ENCODE measurements around the gene UBE2R2.

The UBE2R2 gene

DNA sequence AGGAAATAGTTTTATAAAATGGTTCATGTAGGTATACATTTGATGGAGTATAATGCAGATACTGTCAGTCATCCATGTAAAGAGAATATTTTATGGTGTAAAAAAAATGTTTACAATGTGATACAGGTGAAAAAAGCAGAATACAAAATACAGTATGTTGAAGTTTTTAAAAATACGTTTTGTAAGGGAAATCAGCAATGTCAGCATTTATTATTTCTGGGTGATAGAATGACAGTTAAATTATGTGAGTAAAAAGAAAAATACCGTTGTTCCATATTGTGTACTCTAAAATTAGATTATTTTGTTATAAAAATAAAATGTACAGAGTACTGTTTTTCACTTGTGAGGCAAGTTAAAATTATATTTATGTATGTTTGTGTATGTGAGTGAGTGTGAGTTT is 69.0 kb downstream of the UBE2R2 start:
- no peak for DNase-seq

GRCh38 chr9:33893861-33894260 is 76.9 kb downstream of the UBE2R2 start:
- no peak for DNase-seq

DNA sequence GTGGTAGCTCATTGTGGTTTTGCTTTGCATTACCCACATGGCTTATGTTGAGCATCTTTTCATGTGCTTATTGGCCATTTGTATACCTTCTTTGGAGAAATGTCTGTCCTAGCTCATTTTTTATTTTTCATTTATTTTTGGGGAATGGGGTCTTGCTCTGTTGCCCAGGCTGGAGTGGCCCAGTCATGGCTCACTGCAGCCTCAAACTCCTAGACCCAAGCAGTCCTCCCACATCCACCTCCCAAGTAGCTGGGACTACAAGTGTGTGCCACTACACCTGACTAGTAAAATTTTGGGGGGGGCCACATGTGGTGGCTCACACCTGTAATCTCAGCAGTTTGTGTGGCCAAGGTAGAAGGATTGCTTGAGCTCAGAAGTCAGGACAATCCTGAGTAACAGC is 77.4 kb downstream of the UBE2R2 start:
- no peak for DNase-seq

GRCh38 chr9:33903157-33903780 is 86.3 kb downstream of the UBE2R2 start:
- no peak for DNase-seq

GRCh38 chr9:33905137-33905536 is 88.2 kb downstream of the UBE2R2 start:
- no peak for DNase-seq

DNA sequence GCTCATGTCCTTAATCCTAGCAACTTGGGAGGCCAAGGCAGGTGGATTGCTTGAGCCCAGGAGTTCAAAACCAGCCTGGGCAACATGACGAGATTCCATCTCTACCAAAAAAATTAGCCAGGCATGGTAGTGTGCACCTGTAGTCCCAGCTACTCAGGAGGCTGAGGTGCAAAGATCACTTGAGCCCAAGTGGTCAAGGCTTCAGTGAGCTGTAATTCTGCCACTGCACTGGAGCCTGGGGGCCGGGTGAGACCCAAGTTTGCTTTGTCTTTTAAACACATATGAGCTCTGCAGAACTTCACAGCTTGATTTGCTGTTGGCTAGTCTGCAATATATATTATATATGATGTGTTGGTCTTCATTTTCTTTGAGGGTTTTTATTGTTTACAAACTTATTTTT is 89.8 kb downstream of the UBE2R2 start:
- DNase-seq, result no peak

- no peak for DNase-seq
These were observed 90.4 kb downstream of the UBE2R2 start for GRCh38 chr9:33907347-33907746.

DNA sequence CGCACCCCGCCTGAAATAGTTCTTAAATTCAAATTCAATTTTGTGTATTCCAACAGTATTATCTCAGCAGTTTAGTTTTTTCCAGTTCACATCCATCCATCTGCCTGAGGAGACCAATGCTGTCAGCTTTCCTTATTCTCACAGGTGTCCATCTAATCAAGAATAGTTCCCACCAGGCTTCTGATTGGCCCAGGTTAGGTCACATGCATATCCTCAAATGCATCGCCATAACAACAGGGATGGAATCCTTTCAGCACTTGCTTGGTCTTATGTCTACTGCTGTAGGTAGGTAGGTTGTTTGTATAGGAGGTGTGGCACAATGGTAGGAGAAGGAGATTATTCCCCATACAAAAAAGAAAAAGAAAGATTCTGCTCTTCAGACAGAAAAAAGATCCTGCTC is 91.2 kb downstream of the UBE2R2 start:
- DNase-seq, result no peak

DNA sequence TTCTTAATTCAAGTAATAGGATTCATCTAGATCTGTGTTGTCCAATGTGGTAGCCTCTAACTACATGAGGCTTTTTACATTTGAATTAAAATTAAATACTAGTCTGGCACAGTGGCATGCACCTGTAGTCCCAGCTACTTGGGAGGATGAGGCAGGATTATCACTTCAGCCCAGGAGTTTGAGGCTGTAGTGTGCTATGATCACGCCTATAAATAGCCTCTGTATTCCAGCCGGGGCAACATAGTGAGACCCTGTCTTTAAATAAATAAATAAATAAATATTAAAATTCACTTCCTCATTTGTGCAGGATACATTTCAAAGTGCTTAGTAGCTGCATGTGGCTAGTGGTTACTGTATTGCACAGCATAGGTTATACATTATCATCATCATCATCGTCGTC is 91.8 kb downstream of the UBE2R2 start:
- DNase-seq, result no peak

DNA sequence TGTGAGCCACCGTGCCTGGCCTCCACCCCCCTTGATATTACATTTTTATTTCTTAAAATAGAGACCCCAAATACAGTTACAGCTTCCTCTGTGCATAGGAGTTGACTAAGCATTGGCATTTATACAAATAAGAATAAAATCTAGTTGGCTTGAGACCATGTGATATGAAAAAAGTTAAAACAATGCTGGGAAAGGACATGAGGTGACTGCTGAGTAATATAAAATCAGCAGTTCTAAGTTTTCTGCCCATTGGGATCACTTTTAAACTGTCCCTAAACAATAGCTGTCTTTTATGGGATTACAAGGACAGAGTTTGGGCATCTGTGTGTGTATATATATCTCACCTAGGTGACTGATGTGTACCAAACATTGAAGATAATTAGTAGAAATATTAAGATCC is 96.6 kb downstream of the UBE2R2 start:
- DNase-seq, result no peak

DNA sequence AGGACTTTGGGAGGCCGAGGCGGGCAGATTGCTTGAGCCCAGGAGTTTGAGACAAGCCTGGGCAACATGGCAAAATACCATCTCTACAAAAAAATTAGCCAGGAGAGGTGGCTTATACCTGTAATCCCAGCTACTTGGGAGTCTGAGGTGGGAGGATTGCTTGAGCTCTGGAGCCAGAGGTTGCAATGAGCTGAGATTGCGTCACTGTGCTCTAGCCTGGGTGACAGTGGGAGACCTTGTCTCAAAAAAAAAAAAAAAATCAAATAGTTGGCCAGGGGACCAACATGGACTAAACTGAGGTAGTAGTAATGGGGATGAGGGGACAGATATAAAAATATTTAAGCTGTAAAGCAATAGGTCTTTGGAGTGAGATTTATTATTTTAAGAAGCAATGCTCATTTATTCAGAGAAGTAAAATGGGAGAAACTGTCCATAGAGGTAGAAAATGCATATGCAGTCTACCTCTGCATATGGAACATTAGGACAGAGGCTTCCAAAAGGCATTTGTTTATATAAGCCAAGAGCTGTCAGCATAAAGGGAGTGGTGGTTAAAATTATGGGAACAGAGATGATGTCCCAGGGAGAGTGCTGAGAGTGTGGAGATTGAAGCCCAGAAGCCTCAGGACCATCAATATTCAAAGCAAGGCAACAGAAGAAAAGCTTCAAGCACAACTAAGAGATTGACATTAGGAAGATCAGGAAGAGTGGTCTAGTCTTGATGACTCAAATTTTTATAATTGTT is 98.1 kb downstream of the UBE2R2 start:
- DNase-seq, result no peak

DNA sequence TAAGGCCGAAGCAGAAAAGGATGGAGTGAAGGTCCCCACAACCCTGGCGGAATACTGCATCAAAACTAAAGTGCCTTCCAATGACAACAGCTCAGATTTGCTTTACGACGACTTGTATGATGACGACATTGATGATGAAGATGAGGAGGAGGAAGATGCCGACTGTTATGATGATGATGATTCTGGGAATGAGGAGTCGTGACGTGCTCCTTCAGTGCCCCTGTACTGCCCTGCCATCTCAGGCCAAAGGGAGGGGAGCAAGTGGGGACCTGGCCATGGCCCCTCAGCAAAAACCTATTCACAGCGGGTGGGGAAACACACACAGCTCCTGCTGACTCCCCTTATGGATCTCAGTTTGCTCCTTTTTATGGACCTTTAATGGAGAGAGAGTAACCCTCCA is 100.1 kb downstream of the UBE2R2 start:
- DNase-seq, result no peak

DNA sequence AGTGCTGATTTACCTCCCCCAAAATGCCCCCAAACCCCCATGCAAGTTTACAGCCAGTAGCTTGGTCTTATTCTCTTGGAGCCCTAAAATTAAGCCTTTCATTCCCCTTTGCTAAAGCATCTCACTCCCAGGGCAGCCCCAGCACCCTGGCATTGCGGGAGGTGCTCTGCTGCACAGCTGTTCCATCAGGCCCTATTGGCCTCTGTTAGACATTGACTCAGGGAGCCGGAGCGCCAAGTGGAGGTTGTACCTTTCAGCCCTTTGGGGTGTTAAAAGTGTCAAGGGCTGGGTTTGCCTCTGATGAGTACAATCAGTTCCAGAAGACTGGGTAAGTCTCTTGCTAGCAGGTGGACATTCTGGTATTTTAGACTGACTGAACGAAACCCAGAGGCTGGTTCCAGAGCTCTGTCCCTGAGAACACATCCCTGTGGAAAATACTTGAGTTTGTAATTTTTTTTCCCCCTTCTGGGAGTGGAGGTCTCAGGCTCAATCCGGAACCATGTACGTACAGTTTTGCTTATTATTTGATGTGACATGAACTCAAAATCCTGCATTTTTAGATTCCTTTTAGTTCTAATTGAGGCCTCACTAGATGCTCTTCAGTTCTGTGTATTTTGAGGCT is 102.4 kb downstream of the UBE2R2 start:
- no peak for DNase-seq

DNA sequence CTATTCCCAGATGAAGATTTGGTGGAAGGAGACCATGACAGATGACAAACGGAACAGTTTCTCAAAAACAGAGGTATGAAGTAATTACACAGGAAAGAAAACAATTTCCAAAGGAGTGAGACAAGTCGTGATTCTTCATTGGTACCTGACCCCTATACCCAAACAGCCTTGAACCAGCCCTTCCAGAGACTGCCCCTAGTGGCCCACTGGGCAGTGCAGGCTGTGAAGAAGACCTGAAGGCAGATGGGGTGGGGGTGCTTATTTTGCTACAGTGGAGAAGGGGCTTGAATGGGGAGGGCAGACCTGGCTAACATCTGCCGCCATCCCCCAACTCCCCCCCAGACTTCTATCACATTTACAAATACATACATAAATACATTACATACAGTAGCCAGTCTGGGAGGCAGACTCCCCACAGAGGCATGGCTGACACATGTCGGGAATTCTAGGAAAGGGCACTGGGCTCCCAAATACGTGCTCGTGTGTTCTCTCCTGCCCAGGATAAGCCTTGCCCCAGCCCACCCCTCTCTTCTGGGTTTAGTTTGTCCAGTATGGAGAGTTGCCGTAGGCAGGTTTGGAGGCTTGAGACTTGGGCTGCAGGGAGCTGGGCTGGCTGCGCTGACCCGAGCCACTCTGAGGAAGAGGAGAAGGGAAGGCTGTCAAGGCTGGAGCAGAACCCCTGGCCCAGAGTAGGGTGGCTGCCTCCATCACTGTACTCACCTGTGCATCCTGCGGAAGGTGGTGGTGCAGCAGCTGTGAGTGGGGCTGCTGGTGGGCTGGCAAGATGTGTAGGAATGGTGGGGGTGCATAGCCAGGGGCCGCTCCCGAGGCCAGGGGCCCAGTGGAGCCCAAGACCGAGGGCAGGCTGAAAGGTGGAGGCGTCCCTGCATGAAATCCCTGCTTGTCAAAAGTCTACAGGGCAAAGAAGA is 105.3 kb downstream of the UBE2R2 start:
- no peak for DNase-seq

- no peak for DNase-seq
These were observed 106.1 kb downstream of the UBE2R2 start for GRCh38 chr9:33923079-33923478.

DNA sequence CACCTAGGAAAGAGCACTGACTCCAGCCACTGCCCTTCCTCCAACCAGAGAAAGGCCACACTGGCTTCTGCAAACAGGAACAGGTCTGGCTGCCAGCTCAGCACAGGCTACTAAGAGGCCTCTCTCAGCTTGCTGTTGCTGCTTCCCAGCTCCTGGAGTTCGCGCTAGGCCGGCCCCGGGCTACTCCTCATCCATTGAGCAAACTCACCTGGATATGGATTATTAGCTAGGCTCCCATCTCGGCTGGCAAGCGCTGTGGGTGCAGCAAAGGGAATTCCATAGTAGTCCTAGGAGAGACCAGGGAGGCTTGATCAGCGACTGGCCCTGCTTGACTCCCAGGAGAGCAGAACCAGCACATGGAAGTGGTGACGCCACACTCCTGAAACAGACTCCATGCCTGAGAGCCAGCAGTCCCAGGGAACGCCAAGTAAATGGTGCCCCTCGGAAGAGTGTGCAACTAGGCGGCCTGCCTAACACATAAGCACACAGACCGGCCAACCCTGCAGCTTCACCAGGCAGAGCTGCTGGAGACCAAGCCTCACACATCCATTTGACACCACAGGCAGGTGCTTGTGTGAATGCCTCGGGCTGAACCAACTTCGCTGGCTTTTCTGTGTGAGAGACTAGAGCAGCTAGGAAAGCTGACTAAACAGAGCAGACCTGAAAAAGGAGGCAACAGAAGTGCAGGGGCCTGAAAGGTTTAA is 107.2 kb downstream of the UBE2R2 start:
- no peak for DNase-seq

DNA sequence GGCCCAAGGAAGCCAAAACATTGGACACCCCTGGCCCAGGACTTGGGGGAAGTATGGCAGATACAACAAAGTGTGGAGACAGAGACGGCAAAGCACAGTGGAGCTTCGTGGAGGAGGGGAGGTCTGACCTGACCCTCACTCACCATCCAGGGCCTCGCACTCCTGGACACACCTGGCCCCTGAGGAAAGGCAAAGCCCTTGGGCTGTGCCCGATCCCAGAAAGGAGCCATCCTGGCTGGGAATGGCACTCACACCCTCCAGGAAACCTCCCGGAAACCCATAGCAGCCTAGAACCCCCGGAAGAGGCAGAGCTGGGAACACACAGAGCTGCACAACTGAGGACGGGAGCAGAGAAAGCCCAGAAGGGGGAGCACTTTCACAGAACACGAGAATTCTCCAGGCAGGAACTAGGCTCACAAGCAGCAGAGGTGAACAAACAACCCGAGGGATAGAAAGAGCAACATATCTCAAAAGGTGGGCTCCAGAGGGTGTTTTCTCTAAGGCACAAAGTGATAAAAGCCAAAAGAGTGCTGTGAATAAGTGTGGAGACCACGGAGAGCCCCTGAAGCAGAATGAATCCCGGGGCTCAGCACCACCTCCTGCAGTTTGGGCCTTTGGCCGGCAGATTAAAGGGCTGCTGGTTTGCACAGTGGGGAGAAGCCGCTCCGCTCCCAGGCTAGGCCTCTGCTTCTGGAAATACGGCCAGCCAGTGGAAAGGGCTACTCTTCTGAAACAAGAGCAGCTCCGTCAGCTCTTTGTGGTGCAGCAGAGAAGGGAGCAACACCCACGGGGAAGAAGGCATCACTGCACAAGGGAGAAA is 108.2 kb downstream of the UBE2R2 start:
- no peak for DNase-seq

DNA sequence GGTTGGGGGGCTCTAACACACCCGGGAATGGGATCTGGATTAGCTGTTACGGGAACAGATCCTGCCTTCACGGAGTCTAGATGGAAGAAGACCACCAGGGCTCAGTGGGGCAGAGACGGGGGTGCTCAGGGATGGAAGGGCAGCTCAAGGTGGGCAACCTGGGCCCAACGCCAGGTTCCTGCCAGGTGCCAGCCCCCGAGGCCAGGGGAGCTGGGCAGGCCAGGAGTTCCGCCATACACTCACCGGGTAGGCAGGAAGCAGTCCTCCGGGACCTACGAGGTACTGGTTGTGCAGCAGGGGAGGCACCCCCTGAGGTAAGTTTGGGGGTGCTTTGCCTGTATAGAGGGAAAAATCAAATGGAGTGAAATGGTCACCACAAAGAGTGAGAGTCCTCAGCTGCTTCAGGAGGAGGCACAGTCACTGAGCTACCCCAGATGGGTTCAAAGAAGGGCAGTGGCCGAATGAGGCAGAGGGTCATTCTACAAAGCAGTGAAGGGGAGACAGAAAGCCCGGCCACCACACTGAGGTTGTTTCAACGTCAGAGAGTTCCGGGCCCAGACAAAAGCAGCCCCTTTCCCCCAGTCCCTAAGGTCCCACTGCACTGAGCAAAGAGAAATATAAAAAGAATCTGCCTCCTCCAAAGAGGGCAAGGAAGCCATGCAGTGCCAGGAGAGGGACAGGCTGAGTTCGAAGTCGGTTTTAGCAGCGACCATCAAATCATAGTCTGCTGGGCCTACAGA is 110.0 kb downstream of the UBE2R2 start:
- no peak for DNase-seq

- DNase-seq, result no peak
These were observed 110.7 kb downstream of the UBE2R2 start for GRCh38 chr9:33927694-33928093.

DNA sequence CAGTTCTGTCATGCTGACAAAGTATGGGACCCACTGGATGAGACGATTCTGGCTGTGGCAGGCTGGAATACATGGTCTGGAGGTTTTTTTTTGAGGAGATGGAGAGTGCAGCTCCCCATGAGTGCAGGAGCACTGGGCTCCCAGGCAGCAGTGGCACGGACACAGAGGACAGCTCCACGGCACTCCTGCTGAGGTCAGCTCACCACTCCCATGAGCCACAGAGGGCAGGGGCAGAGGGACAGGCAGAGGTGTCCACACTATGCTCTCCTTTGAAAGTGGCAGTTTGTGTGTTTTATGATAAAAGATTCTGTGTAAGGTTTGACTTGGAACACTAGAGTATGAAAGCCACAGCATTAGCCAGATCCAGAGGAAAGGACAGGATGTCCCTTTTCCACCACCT is 114.4 kb downstream of the UBE2R2 start:
- no peak for DNase-seq

Measured in NCI-H510A (cell line).